GM12878 (cell line): ENCODE measurements around the gene RBMS3. TPM values are rescaled to one million over a fixed set of nuclear protein-coding genes. Genes with fewer than 3 reads are reported as not detected.

Experiments
- ATAC-seq: fragments of 200-7000 bp; cut with Tn5 transposase; 3 replicates; pipeline ENCODE4 v1.9.1; 2020; ENCODE audit warnings: mild to moderate bottlenecking, moderate library complexity
- BruUV-seq: library from RNA; stranded (reverse); fragments of 400-500 nt; replicated peaks from 2 replicates; lab custom pipeline; 2021; lab: Mats Ljungman, UMichigan
- CTCF ChIA-PET: fragments of 300-600 bp; sonication (Branson Sonifier 250); formaldehyde crosslinking; extraction: SDS; loops from one replicate; lab custom pipeline; 2021; ENCODE audit warnings: inconsistent platforms; lab: Yijun Ruan, JAX
- POLR2A ChIA-PET: fragments of 350-600 bp; formaldehyde crosslinking; extraction: SDS; loops from one replicate; lab custom pipeline; 2021; ENCODE audit warnings: inconsistent platforms; lab: Charles Lee
- RAD21 ChIA-PET: fragments of 300-600 bp; sonication (Branson Sonifier 250); formaldehyde crosslinking; loops from one replicate; lab custom pipeline; 2023; ENCODE audit warnings: antibody characterized with exemption; ENCODE audit not compliant: unreplicated experiment; lab: Charles Lee
- SMC1A ChIA-PET: fragments of 300-600 bp; sonication (Branson Sonifier 250); formaldehyde crosslinking; loops from one replicate; lab custom pipeline; 2023; ENCODE audit not compliant: unreplicated experiment, uncharacterized antibody; lab: Charles Lee
- DNase-seq: peaks from one replicate; pipeline ENCODE4 v3.0.0-alpha.2; 2011; ENCODE audit warnings: low read depth, low spot score
- FAIRE-seq: peaks from 3 replicates; lab custom pipeline; 2011; peaks lifted over from hg19 to GRCh38; lab: Jason Lieb, UNC
- H2AFZ ChIP-seq: 2 replicates; pipeline ENCODE4 v1.6.0; 2011; ENCODE audit warnings: low read depth, low read length, control low read depth; ENCODE audit not compliant: control insufficient read depth
- H3K27ac ChIP-seq: 2 replicates; pipeline ENCODE4 v1.5.1; 2011; ENCODE audit warnings: control low read depth; ENCODE audit not compliant: control insufficient read depth, insufficient read depth
- H3K27me3 ChIP-seq, 2 experiments: replicated peaks in 1 of 2; 2 replicates each; pipeline versions ENCODE4 v1.6.0 to v1.6.1; 2011; ENCODE audit warnings: low read length in 1 of 2; ENCODE audit not compliant: control insufficient read depth in 2 of 2, insufficient read depth in 2 of 2
- H3K36me3 ChIP-seq, 2 experiments: 2 replicates each; pipeline ENCODE4 v1.5.1; 2011; ENCODE audit warnings: low read length in 1 of 2; ENCODE audit not compliant: control insufficient read depth in 2 of 2, insufficient read depth in 2 of 2
- H3K4me1 ChIP-seq: 2 replicates; pipeline ENCODE4 v1.6.1; 2011; ENCODE audit warnings: mild to moderate bottlenecking, low read length, moderate library complexity, mixed read lengths; ENCODE audit not compliant: control insufficient read depth, insufficient read depth
- H3K4me2 ChIP-seq: 2 replicates; pipeline ENCODE4 v1.6.0; 2011; ENCODE audit warnings: control low read depth; ENCODE audit not compliant: control insufficient read depth, insufficient read depth
- H3K4me3 ChIP-seq: fragments of 200-600 bp; sonication (generic); 2 replicates; pipeline ENCODE4 v1.5.1; 2016
- H3K79me2 ChIP-seq: 2 replicates; pipeline ENCODE4 v1.6.0; 2011; ENCODE audit warnings: low read length; ENCODE audit not compliant: control insufficient read depth, insufficient read depth
- H3K9ac ChIP-seq: 2 replicates; pipeline ENCODE4 v1.8.0; 2011; ENCODE audit warnings: low read length, control low read depth, mixed read lengths; ENCODE audit not compliant: control insufficient read depth, insufficient read depth
- H3K9me3 ChIP-seq: replicated peaks from 3 replicates; pipeline ENCODE4 v1.5.1; 2011; ENCODE audit warnings: mild to moderate bottlenecking, low read length; ENCODE audit not compliant: control insufficient read depth, insufficient read depth
- H4K20me1 ChIP-seq: 2 replicates; pipeline ENCODE4 v1.6.0; 2011; ENCODE audit not compliant: control insufficient read depth, insufficient read depth
- BMI1 ChIP-seq: fragments of 450-650 bp; IDR thresholded peaks from 2 replicates; pipeline ENCODE4 v1.6.1; 2016; ENCODE audit warnings: mild to moderate bottlenecking, moderate library complexity, borderline replicate concordance
- CEBPB ChIP-seq, 2 experiments: fragments of 150-350 bp in 1 of 2; IDR thresholded peaks; 2 replicates each; pipeline ENCODE4 v1.6.1; 2012 to 2014; ENCODE audit warnings: low read depth in 2 of 2, low read length in 2 of 2, borderline replicate concordance in 1 of 2, inconsistent platforms in 1 of 2
- FOXK2 ChIP-seq: fragments of 450-650 bp; IDR thresholded peaks from 2 replicates; pipeline ENCODE4 v1.6.1; 2017; ENCODE audit warnings: mild to moderate bottlenecking, moderate library complexity
- FOXM1 ChIP-seq: IDR thresholded peaks from 2 replicates; pipeline ENCODE4 v1.6.1; 2012; ENCODE audit warnings: low read depth, mild to moderate bottlenecking, inconsistent platforms, low read length, moderate library complexity
- IKZF1 ChIP-seq: fragments of 450-650 bp; conservative IDR thresholded peaks from 2 replicates; pipeline ENCODE4 v1.6.1; 2017; ENCODE audit warnings: antibody characterized with exemption, mild to moderate bottlenecking
- IKZF2 ChIP-seq, 2 experiments: fragments of 450-650 bp; IDR thresholded peaks; 2 replicates each; pipeline ENCODE4 v1.6.1; 2017; ENCODE audit warnings: mild to moderate bottlenecking in 2 of 2, moderate library complexity in 2 of 2
- MEF2A ChIP-seq: IDR thresholded peaks from 2 replicates; pipeline ENCODE4 v1.6.1; 2011; ENCODE audit warnings: low read depth, mild to moderate bottlenecking, low read length, moderate library complexity; ENCODE audit not compliant: insufficient read depth
- MTA2 ChIP-seq: fragments of 450-650 bp; IDR thresholded peaks from 2 replicates; pipeline ENCODE4 v1.6.1; 2016; ENCODE audit warnings: low read depth, mild to moderate bottlenecking, moderate library complexity
- RAD21 ChIP-seq: IDR thresholded peaks from 2 replicates; pipeline ENCODE4 v1.6.1; 2011; ENCODE audit warnings: mild to moderate bottlenecking, low read depth, low read length, moderate library complexity; ENCODE audit not compliant: insufficient read depth
- RCOR1 ChIP-seq: conservative IDR thresholded peaks from 2 replicates; pipeline ENCODE4 v1.6.1; 2012; ENCODE audit warnings: low read depth, low read length, improper control_type of control experiment
- TCF12 ChIP-seq: IDR thresholded peaks from 2 replicates; pipeline ENCODE4 v1.6.1; 2011; ENCODE audit warnings: low read depth, mild to moderate bottlenecking, low read length
- in situ Hi-C: fragments of 300-500 bp; cut with MboI; formaldehyde crosslinking; loops from 9 replicates; pipeline ENCODE4 v1.14.3; 2018; ENCODE audit warnings: mixed read lengths
- intact Hi-C: fragments of 100-400 bp; cut with micrococcal nuclease; formaldehyde crosslinking; loops from one replicate; pipeline ENCODE4 v1.14.2; 2022; ENCODE audit not compliant: unreplicated experiment
- polyA plus RNA-seq, 11 experiments: library from polyadenylated mRNA; depleted of rRNA in 4 of 11; unstranded in 6 of 11; stranded (reverse) in 5 of 11; fragments of >200 nt; fragmentation: Nextera tagmentation in 4 of 11; fragmentation: Illumina TruSeq in 1 of 11; extraction: Ambion mirVana in 4 of 11; extraction: Trizol in 1 of 11; gene quantifications; 1 replicate in 1 of 11; 2 replicates in 10 of 11; pipeline versions ENCODE4 v1.2.1 to v1.2.3, GENCODE V29; 2011 to 2016; ENCODE audit warnings: inconsistent platforms in 2 of 11, missing spikeins in 2 of 11, low read depth in 1 of 11
- total RNA-seq, 4 experiments: library from RNA; depleted of rRNA in 3 of 4; stranded (reverse); fragments of >200 nt in 3 of 4; fragmentation: Illumina TruSeq in 1 of 4; extraction: Trizol in 1 of 4; gene quantifications; 2 replicates each; pipeline versions ENCODE4 v1.2.1 to v1.2.3, GENCODE V29; 2013 to 2021
- TF ChIP-seq, protein P1 (sequence below): fragments of 450-650 bp; IDR thresholded peaks from 2 replicates; pipeline ENCODE4 v1.6.1; 2018; ENCODE audit warnings: mild to moderate bottlenecking, low read depth, moderate library complexity; ENCODE audit not compliant: partially characterized antibody
- TF ChIP-seq, protein P2 (sequence below): fragments of 450-650 bp; formaldehyde crosslinking; IDR thresholded peaks from 2 replicates; pipeline ENCODE4 v1.4.0; 2022; ENCODE audit warnings: mild to moderate bottlenecking, moderate library complexity
- TF ChIP-seq, protein P3 (sequence below): fragments of 450-650 bp; IDR thresholded peaks from 2 replicates; pipeline ENCODE4 v1.6.1; 2017; ENCODE audit warnings: mild to moderate bottlenecking, moderate library complexity

Gene RBMS3
- total and polyA plus RNA-seq, 10 of the 15 experiments (the other 5 are each of a cell fraction or from before 2014, with no cell fraction given): 0.79 to 4.7 (median 3.1) TPM

DNA sequence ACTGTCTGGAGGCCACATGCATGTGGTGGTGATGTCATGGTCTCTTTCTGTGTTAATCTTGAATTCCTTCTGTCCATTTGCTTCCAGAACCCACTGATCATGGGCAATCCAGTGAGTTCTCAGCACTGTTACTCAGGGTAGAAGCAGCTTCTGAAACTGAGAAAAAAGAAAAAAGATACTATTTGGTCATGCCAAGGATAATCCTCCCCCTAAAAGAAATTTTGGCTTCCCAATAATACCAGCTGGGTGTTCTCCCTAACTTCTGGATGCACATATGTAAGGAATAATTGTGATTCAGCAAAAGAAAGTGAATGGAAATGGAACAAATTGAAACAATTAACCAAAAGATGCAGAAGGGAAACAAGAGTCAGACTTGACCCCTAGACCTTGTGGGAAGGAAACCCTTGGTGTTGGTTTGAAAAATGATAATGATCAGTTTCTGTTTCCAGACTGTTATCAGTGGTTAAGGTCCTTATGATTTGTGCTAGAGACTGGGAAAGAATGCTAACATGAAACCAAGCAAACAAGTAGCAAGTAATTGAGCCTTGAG is 92.3 kb downstream of the RBMS3 start:
- ChIA-PET RAD21 (interaction anchor here (1.1 kb wide), 1 partner anchor 50 kb away, joined by 3 read pairs; no protein-coding TSS in a partner anchor), POLR2A (no interaction called here), CTCF (interaction anchor here (1.3 kb wide), 1 partner anchor 8 kb away, joined by 6 read pairs; no protein-coding TSS in a partner anchor), SMC1A (interaction anchor here (0.6 to 1.5 kb wide), 4 partner anchors 18 to 107 kb away, joined by 3 to 4 read pairs (median 4); no protein-coding TSS in a partner anchor)
- ATAC-seq (peak; percentile 67), DNase-seq (no peak), FAIRE-seq (no peak)
- H3K27ac ChIP-seq: no peak overlapping the region
- no peaks in the 10 kb centered on the region; the same call in 2 of the 3 replicates for H3K9me3 ChIP-seq
- H3K4me2 ChIP-seq: no peak overlapping the region
- H3K4me1 ChIP-seq: no peaks in the 10 kb centered on the region
- in situ Hi-C loops: no loop called here
- no peaks in the 10 kb centered on the region for H4K20me1 ChIP-seq
- no peaks in the 10 kb centered on the region for H3K79me2 ChIP-seq
- H3K9ac ChIP-seq: no peak overlapping the region
- H3K36me3 ChIP-seq: no peaks in the 10 kb centered on the region
- no TSS peak for BruUV-seq
- no peaks in the 10 kb centered on the region for H3K27me3 ChIP-seq
- H2AFZ ChIP-seq: no peak overlapping the region
- H3K4me3 ChIP-seq: no peak overlapping the region
- intact Hi-C loops: no loop called here
- TF ChIP-seq, protein P1, sequence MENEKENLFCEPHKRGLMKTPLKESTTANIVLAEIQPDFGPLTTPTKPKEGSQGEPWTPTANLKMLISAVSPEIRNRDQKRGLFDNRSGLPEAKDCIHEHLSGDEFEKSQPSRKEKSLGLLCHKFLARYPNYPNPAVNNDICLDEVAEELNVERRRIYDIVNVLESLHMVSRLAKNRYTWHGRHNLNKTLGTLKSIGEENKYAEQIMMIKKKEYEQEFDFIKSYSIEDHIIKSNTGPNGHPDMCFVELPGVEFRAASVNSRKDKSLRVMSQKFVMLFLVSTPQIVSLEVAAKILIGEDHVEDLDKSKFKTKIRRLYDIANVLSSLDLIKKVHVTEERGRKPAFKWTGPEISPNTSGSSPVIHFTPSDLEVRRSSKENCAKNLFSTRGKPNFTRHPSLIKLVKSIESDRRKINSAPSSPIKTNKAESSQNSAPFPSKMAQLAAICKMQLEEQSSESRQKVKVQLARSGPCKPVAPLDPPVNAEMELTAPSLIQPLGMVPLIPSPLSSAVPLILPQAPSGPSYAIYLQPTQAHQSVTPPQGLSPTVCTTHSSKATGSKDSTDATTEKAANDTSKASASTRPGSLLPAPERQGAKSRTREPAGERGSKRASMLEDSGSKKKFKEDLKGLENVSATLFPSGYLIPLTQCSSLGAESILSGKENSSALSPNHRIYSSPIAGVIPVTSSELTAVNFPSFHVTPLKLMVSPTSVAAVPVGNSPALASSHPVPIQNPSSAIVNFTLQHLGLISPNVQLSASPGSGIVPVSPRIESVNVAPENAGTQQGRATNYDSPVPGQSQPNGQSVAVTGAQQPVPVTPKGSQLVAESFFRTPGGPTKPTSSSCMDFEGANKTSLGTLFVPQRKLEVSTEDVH: no peak
- no peak for TF ChIP-seq TCF12
- no peak for TF ChIP-seq CEBPB (IDR thresholded peaks at IDR 0.05; ENCODE audit: borderline replicate concordance in 1 of 2, low read depth in 2 of 2, low read length in 2 of 2)
- TF ChIP-seq, protein P2, sequence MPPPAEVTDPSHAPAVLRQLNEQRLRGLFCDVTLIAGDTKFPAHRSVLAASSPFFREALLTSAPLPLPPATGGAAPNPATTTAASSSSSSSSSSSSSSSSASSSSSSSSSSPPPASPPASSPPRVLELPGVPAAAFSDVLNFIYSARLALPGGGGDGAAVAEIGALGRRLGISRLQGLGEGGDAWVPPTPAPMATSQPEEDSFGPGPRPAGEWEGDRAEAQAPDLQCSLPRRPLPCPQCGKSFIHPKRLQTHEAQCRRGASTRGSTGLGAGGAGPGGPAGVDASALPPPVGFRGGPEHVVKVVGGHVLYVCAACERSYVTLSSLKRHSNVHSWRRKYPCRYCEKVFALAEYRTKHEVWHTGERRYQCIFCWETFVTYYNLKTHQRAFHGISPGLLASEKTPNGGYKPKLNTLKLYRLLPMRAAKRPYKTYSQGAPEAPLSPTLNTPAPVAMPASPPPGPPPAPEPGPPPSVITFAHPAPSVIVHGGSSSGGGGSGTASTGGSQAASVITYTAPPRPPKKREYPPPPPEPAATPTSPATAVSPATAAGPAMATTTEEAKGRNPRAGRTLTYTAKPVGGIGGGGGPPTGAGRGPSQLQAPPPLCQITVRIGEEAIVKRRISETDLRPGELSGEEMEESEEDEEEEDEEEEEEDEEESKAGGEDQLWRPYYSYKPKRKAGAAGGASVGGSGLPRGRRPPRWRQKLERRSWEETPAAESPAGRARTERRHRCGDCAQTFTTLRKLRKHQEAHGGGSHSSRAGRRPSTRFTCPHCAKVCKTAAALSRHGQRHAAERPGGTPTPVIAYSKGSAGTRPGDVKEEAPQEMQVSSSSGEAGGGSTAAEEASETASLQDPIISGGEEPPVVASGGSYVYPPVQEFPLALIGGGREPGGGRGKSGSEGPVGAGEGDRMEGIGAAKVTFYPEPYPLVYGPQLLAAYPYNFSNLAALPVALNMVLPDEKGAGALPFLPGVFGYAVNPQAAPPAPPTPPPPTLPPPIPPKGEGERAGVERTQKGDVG (CRISPR knock-in tag): no peak
- no peak for TF ChIP-seq RCOR1
- no peak for TF ChIP-seq BMI1
- TF ChIP-seq RAD21: no peak
- TF ChIP-seq, protein P3, sequence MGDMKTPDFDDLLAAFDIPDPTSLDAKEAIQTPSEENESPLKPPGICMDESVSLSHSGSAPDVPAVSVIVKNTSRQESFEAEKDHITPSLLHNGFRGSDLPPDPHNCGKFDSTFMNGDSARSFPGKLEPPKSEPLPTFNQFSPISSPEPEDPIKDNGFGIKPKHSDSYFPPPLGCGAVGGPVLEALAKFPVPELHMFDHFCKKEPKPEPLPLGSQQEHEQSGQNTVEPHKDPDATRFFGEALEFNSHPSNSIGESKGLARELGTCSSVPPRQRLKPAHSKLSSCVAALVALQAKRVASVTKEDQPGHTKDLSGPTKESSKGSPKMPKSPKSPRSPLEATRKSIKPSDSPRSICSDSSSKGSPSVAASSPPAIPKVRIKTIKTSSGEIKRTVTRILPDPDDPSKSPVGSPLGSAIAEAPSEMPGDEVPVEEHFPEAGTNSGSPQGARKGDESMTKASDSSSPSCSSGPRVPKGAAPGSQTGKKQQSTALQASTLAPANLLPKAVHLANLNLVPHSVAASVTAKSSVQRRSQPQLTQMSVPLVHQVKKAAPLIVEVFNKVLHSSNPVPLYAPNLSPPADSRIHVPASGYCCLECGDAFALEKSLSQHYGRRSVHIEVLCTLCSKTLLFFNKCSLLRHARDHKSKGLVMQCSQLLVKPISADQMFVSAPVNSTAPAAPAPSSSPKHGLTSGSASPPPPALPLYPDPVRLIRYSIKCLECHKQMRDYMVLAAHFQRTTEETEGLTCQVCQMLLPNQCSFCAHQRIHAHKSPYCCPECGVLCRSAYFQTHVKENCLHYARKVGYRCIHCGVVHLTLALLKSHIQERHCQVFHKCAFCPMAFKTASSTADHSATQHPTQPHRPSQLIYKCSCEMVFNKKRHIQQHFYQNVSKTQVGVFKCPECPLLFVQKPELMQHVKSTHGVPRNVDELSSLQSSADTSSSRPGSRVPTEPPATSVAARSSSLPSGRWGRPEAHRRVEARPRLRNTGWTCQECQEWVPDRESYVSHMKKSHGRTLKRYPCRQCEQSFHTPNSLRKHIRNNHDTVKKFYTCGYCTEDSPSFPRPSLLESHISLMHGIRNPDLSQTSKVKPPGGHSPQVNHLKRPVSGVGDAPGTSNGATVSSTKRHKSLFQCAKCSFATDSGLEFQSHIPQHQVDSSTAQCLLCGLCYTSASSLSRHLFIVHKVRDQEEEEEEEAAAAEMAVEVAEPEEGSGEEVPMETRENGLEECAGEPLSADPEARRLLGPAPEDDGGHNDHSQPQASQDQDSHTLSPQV: no peak
- no peak for TF ChIP-seq MEF2A
- TF ChIP-seq IKZF2 (IDR thresholded peaks at IDR 0.05): peak; percentile 25 to 40; a peak in 1 of 4 replicates
- TF ChIP-seq FOXK2: no peak
- no peak for TF ChIP-seq FOXM1
- peak; percentile 39 for TF ChIP-seq MTA2
- TF ChIP-seq IKZF1: 0 out of 2 replicates have a peak, but pooled peaks have one; percentile 24
